GM19397 (cell line): Measurements from ENCODE around the gene ARSG.
"Not testable (repeated sequence)": the region's sequence is repeated elsewhere in the genome, so short reads cannot be mapped to it uniquely, and the experiment has no call there.

ENCODE experiments used
- ATAC-seq: cut with Tn5 transposase; IDR thresholded peaks from one replicate; pipeline ENCODE4 v1.9.1; 2021; ENCODE audit warnings: mild to moderate bottlenecking, moderate library complexity; ENCODE audit not compliant: unreplicated experiment

The ARSG gene

GRCh38 chr17:68391561-68392268 lies 100.4 kb downstream of the ARSG start:
- ATAC-seq: no peak

DNA sequence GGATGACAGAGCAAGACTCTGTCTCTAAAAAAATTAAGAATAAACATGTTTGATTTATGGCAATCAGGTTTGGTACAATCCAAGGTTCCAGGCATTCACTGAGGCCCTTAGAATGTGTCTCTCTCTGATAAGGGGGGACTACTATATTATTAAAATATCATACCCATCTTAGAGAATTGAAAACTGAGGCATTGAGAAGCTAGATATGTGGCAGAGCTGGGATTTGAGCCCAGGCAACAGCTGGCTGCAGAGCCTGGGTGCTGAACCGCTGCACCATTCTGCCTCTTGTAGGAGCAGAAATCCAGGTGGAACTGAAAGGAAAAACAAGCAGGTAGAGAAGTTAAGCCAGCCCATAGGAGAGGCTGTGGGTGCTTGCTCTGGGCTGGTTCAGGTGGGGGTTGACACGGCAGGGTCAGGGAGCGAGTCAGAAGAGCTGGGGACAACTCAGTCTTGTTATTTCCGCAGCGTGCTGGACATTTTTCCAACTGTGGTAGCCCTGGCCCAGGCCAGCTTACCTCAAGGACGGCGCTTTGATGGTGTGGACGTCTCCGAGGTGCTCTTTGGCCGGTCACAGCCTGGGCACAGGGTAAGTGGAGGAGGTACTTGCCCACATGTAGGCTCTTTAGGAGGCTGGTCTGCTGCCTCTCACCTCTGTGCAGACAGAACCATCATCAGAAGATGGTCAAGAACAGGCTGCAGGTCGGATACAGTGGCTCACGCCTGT lies 103.5 kb downstream of the ARSG start:
- no peak for ATAC-seq

GRCh38 chr17:68396226-68397107 lies 105.2 kb downstream of the ARSG start:
- ATAC-seq: no peak

DNA sequence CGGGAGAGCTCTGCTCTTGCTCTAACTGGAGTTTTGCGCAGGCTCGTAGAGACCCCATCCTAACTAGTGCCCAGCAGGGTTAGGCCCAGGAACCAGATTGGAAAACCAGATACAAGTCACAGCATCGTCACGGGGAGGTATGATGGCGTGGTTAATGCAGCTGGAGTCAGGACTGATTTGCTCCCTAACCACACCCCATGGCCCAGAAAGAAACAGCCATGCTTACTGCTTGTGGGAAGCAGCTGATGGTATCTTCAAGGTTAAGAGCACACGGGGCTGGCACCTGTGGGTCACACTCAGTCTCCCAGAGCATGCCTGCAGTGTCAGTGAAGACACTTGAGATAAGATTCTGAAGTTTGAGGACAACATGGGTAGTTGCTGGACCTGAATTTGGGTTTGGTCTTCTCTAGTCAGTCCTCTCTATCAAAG lies 105.8 kb downstream of the ARSG start:
- ATAC-seq: no peak

DNA sequence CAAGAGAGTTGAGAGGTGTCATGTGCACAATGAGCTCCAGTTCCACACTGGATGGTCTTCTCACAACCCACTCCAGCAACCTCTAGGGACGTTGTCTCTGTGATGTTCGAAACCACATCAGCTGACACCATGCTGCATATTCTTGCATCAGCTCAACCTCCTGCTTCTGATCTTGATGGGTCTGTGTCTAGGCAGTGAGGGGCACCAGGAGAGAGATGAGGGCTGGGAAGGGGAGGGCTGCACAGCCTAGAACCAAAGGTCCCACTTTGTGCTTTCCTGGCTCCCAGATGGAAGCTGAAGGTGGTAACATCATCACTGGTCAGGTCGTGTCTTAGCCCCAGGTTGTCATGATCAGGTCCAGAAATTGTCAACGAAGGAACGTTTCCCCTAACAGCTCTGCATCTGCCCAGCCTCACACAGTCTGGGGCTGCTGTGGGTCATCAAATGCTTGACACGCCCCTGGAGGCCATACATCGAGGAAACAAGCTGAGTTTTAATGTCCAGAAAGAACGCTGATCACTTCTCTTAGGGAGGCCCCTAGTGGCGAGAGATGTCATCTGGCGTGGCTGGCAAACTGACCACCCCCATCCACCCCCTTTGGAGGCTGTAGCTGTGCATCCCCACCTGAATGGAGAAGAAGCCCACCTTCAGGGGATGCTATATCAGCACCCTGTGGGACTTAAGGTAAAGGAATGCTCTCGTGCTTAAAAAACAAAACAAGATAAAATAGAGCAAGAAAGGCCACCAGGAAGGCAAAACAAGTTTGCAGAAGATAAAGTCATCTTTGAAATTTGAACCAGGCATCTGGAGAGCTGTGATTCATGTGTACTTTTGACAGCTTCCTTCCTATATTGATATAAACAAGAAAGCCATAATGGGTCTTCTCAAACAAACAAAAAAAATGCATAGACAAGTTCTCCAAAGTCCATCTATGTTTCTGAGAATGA lies 107.7 kb downstream of the ARSG start:
- ATAC-seq: peak; percentile 73

DNA sequence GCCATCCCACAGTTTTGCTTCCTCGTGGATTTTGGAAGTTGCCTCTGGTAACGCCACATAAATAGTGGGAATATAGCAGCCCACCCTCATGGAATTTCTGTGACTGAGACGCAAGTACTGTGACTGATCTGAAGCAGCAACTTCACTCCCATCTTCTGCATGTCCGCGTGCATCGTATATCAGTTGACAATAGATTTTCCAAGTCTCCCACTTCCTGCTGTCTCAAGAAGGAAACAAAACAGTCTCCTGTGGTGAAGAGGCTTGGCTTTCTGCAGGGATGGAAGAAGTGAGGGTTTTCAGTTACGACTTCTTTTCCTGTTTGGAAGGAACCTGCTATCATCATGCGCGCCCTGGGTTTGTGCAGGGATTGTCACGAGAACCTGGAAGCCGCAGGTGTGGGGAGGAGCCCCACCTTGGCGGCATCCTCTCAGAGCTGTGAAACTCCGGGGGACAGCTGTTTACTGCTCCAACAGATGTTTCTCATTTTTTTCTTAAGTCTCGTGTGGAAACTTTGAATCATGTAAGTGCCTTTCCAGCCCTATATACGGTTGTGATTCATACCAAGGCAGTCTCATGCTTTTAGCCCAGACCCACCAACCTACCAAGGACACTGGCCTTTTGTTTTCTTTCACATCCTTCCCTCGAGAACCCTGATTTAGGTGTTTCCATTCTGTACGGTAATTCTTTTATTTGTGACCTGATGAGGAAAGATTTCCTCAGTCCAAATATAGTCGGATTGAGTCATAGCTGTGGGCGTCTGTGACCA lies 108.5 kb downstream of the ARSG start:
- no peak for ATAC-seq

DNA sequence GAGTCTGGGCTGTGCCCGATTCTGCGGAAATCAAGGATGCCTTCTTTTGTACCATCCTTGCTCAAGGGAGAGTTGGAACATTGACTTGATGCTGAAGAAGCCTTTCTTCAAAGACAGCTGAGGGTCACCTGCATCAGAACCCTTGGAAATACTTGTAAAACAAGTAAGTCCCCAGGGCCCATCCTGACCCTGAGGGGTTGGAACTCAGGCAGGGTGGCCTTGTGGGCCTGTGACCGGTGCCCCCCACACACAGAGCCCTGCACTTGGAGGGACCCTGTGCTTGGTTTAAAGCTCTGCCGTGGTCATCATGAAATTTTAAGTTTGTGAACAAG lies 109.1 kb downstream of the ARSG start:
- no peak for ATAC-seq

GRCh38 chr17:68401288-68401687 lies 110.0 kb downstream of the ARSG start:
- ATAC-seq: no peak

DNA sequence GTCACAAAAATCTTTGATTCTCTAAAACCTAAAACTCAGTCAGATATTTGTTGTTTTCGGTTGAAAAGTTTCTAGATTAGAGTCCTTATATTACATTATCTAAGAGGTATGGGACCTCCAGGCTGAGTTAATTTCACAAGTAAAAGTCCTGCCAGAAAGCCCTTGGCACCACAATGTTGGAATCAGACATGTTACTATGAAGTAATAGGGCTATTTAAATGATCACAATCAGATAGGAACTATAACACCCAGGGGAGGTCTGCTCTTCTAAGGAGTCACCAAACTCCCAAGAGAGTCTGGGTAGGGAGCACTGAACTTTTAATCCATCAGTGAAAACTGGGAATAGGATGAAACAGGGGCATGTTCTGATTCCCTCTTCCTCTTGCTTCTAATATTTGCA lies 111.8 kb downstream of the ARSG start:
- ATAC-seq: no peak

DNA sequence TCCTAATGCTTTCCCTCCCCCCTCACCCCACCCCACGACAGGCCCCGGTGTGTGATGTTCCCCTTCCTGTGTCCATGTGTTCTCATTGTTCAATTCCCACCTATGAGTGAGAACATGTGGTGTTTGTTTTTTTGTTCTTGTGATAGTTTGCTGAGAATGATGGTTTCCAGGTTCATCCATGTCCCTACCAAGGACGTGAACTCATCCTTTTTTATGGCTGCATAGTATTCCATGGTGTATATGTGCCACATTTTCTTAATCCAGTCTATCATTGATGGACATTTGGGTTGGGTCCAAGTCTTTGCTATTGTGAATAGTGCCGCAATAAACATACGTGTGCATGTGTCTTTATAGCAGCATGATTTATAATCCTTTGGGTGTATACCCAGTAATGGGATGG lies 112.5 kb downstream of the ARSG start:
- not testable (repeated sequence) for ATAC-seq

DNA sequence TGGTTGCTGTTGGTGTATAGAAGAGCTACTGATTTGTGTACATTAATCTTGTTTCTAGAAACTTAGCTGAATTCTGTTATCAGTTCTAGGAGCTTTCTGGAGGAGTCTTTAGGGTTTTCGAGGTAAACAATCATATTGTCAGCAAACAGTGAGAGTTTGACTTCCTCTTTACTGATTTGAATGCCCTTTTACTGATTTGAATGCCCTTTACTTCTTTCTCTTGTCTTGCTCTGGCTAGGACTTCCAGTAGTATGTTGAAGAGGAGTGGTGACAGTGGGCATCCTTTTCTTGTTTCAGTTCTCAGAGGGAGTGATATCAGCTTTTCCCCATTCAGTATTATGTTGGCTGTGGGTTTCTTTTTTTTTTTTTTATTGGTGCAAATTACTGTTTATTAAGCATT lies 116.4 kb downstream of the ARSG start:
- not testable (repeated sequence) for ATAC-seq

- not testable (repeated sequence) for ATAC-seq
Observed at GRCh38 chr17:68413597-68414560, 122.6 kb downstream of the ARSG start.

GRCh38 chr17:68414901-68415300 lies 123.6 kb downstream of the ARSG start:
- ATAC-seq: not testable (repeated sequence)

DNA sequence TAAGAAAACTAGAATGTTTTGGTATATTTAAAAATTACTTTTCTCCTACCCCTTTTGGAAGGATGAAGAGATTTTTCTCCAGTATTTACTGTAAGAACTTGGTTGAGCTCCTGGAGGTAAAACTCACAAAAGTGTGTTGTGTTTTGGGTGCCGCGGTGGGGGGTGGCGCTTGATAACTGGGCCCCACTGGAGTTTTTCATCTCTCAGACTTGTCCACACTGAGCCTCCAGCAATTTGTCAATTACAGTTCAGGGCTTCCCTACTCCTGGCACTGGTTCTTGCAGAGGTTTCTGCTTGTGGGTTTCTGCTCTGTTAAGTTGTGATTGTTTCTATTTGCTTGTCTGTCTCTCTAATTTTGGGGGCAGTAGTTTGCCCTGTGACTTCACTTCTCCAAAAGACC lies 126.0 kb downstream of the ARSG start:
- ATAC-seq: no peak

GRCh38 chr17:68418876-68419275 lies 127.6 kb downstream of the ARSG start:
- no peak for ATAC-seq

DNA sequence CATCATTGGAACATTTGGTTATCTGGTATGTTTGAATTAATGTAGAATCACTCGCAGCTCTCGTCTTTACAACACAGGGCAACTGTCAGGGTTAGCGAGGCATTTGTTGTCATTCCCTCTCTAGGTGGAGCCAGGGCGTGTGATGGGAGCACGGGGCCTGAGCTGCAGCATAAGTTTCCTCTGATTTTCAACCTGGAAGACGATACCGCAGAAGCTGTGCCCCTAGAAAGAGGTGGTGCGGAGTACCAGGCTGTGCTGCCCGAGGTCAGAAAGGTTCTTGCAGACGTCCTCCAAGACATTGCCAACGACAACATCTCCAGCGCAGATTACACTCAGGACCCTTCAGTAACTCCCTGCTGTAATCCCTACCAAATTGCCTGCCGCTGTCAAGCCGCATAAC lies 128.8 kb downstream of the ARSG start:
- ATAC-seq: no peak

DNA sequence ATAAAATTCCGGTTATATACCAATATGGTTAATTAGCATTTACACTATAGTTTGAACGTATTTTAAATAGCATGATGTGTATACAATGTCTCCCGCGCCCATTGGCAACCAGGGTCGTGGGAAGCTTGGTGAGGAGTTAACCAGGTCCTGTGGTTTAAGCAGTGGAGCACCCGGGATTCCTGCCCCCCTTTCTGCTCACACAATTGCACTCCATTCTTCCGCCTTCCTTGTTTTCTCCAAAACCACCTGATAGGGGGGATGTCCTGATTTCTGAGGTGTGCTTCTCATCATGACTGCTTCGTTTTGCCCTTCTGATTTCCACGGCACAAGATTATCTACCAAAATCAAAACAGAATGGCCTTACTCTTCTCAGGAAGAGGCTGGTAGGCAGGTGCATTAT lies 130.2 kb downstream of the ARSG start:
- ATAC-seq: no peak

DNA sequence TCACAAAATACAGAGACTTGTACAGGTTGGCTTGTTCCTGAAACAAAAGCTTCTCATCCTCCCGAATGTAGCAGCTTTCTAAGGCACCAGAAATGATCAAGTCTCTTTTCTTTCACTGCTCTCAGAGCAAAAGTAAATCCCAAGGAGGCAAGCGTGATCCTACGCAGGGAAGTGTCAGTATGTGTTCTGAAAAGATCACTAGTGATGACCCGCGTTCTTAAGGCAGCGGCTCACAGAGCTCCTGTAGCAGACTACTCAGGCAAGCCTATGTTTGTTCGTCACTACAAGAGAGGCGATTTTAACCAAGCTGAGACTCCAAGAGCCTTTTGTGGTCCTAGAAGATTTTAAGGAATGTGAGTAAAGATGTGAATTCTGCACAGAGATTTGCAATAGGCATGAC lies 131.5 kb downstream of the ARSG start:
- ATAC-seq: no peak

DNA sequence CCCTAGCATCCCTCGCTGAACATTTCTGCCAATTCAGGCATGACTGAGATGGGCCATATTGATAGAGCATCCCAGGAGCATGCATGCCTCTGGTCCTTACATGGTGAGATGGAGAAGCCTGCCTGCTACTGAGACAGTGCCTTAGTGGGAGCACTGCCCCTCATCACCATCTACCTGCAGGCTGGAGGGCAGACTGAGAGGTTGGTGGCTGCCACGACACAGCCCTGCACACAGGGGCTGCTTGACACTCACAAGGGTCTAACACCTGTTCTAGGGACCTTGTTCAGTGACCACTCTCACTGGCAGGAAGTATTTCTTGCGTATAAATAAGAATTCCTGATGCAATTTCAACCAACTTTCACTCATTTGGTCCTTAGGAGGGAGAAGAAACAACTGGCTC lies 132.0 kb downstream of the ARSG start:
- no peak for ATAC-seq
